Measurements from ENCODE around the gene GLB1L3.
"Not testable (repeated sequence)": the region's sequence is repeated elsewhere in the genome, so short reads cannot be mapped to it uniquely, and the experiment has no call there.

Gene GLB1L3

GRCh38 chr11:134276396-134277182 lies 410 bp downstream of the GLB1L3 start:
- DNase-seq (ENCODE audit: low read depth): no peak

GRCh38 chr11:134277183-134278001 lies 1.2 kb downstream of the GLB1L3 start:
- DNase-seq (ENCODE audit: low read depth): no peak

GRCh38 chr11:134278356-134278755 lies 2.2 kb downstream of the GLB1L3 start:
- no peak for DNase-seq (ENCODE audit: low read depth)

- not testable (repeated sequence) for DNase-seq (ENCODE audit: low read depth)
These were observed 5.5 kb downstream of the GLB1L3 start for GRCh38 chr11:134281635-134282034.

- DNase-seq (ENCODE audit: low read depth): no peak
These were observed 6.2 kb downstream of the GLB1L3 start for GRCh38 chr11:134282121-134283045.

- DNase-seq (ENCODE audit: low read depth): no peak
These were observed 7.5 kb downstream of the GLB1L3 start for GRCh38 chr11:134283461-134284230.

GRCh38 chr11:134284349-134284748 lies 8.2 kb downstream of the GLB1L3 start:
- not testable (repeated sequence) for DNase-seq (ENCODE audit: low read depth)

GRCh38 chr11:134287561-134287960 lies 11.4 kb downstream of the GLB1L3 start:
- no peak for DNase-seq (ENCODE audit: low read depth)

GRCh38 chr11:134288486-134288885 lies 12.3 kb downstream of the GLB1L3 start:
- DNase-seq (ENCODE audit: low read depth): no peak

GRCh38 chr11:134289167-134289566 lies 13.0 kb downstream of the GLB1L3 start:
- no peak for DNase-seq (ENCODE audit: low read depth)

- DNase-seq (ENCODE audit: low read depth): no peak
These were observed 13.6 kb downstream of the GLB1L3 start for GRCh38 chr11:134289789-134290188.

- no peak for DNase-seq (ENCODE audit: low read depth)
These were observed 14.5 kb downstream of the GLB1L3 start for GRCh38 chr11:134290646-134291045.

- DNase-seq (ENCODE audit: low read depth): no peak
These were observed 15.0 kb downstream of the GLB1L3 start for GRCh38 chr11:134291196-134291595.

GRCh38 chr11:134292661-134293060 lies 16.5 kb downstream of the GLB1L3 start:
- DNase-seq (ENCODE audit: low read depth): no peak

- no peak for DNase-seq (ENCODE audit: low read depth)
These were observed 17.2 kb downstream of the GLB1L3 start for GRCh38 chr11:134293119-134294113.

GRCh38 chr11:134294664-134295063 lies 18.5 kb downstream of the GLB1L3 start:
- DNase-seq (ENCODE audit: low read depth): no peak

GRCh38 chr11:134312223-134312622 lies 36.0 kb downstream of the GLB1L3 start:
- no peak for DNase-seq (ENCODE audit: low read depth)

GRCh38 chr11:134312807-134313206 lies 36.6 kb downstream of the GLB1L3 start:
- DNase-seq (ENCODE audit: low read depth): no peak

- no peak for DNase-seq (ENCODE audit: low read depth)
These were observed 37.2 kb downstream of the GLB1L3 start for GRCh38 chr11:134313379-134313778.

All from stimulated activated CD8-positive, alpha-beta memory T cell treated with anti-CD3 and anti-CD28 coated beads, Interleukin-4, amount 100 ng/mL, for 24 hours (primary cell).